ENCODE measurements around the gene TMEM19.

TMEM19 gene

GRCh38 chr12:71708658-71709057 is 22.8 kb downstream of the TMEM19 start:
- Mint-ChIP-seq H3K27ac (no peak overlapping the region), H3K4me1 (no peaks in the 10 kb centered on the region), H3K9me3 (peaks cover 26% of the 10 kb centered on the region), H3K27me3 (ENCODE audit: low read depth, poor library complexity) (no peaks in the 10 kb centered on the region), H3K36me3 (ENCODE audit: low read depth) (no peaks in the 10 kb centered on the region), H3K4me3 (no peak overlapping the region)
- no peak for TF ChIP-seq CTCF (IDR thresholded peaks at IDR 0.05)
- DNase-seq, result no peak

GRCh38 chr12:71710276-71711125 is 24.6 kb downstream of the TMEM19 start:
- Mint-ChIP-seq H3K4me3 (no peak overlapping the region), H3K9me3 (peaks cover 36% of the 10 kb centered on the region), H3K27me3 (ENCODE audit: low read depth, poor library complexity) (no peaks in the 10 kb centered on the region), H3K36me3 (ENCODE audit: low read depth) (no peaks in the 10 kb centered on the region), H3K4me1 (no peaks in the 10 kb centered on the region), H3K27ac (no peak overlapping the region)
- no peak for DNase-seq
- TF ChIP-seq CTCF (IDR thresholded peaks at IDR 0.05), result no peak

GRCh38 chr12:71718611-71719010 is 32.7 kb downstream of the TMEM19 start:
- H3K36me3 Mint-ChIP-seq (ENCODE audit: low read depth), result no peaks in the 10 kb centered on the region
- no peak for TF ChIP-seq CTCF (IDR thresholded peaks at IDR 0.05)
- no peak overlapping the region for H3K4me3 Mint-ChIP-seq
- DNase-seq, result no peak
- peaks cover 20% of the 10 kb centered on the region for H3K9me3 Mint-ChIP-seq
- H3K27me3 Mint-ChIP-seq (ENCODE audit: low read depth, poor library complexity), result peaks cover 3% of the 10 kb centered on the region
- no peak overlapping the region for H3K27ac Mint-ChIP-seq
- no peaks in the 10 kb centered on the region for H3K4me1 Mint-ChIP-seq

- Mint-ChIP-seq H3K36me3 (ENCODE audit: low read depth) (no peaks in the 10 kb centered on the region), H3K9me3 (peaks cover 13% of the 10 kb centered on the region)
Measured at GRCh38 chr12:71719647-71720370, 33.9 kb downstream of the TMEM19 start.

GRCh38 chr12:71721783-71722505 is 36.1 kb downstream of the TMEM19 start:
- Mint-ChIP-seq H3K27ac (no peak overlapping the region), H3K9me3 (peaks cover 5% of the 10 kb centered on the region), H3K27me3 (ENCODE audit: low read depth, poor library complexity) (peaks cover 3% of the 10 kb centered on the region), H3K36me3 (ENCODE audit: low read depth) (no peaks in the 10 kb centered on the region), H3K4me1 (no peaks in the 10 kb centered on the region), H3K4me3 (no peak overlapping the region)
- no peak for DNase-seq
- no peak for TF ChIP-seq CTCF (IDR thresholded peaks at IDR 0.05)

More at GRCh38 chr12:71719647-71720370, 33.9 kb downstream of the TMEM19 start:
- H3K27me3 Mint-ChIP-seq (ENCODE audit: low read depth, poor library complexity), result peaks cover 3% of the 10 kb centered on the region
- H3K4me1 Mint-ChIP-seq, result no peaks in the 10 kb centered on the region
- no peak overlapping the region for H3K4me3 Mint-ChIP-seq
- no peak overlapping the region for H3K27ac Mint-ChIP-seq
- no peak for TF ChIP-seq CTCF (IDR thresholded peaks at IDR 0.05)
- no peak for DNase-seq

All from nephron progenitor cell (in vitro differentiated cells).